NCI-H1436 treated with DMSO at 0.1 percent for 48 hours (cell line): ENCODE results near the gene NSMF.
"Not testable (repeated sequence)": the region's sequence is repeated elsewhere in the genome, so short reads cannot be mapped to it uniquely, and the experiment has no call there.

Experiments
- DNase-seq: peaks from one replicate; lab custom pipeline; 2025; lab: John Stamatoyannopoulos, UW

NSMF gene

DNA sequence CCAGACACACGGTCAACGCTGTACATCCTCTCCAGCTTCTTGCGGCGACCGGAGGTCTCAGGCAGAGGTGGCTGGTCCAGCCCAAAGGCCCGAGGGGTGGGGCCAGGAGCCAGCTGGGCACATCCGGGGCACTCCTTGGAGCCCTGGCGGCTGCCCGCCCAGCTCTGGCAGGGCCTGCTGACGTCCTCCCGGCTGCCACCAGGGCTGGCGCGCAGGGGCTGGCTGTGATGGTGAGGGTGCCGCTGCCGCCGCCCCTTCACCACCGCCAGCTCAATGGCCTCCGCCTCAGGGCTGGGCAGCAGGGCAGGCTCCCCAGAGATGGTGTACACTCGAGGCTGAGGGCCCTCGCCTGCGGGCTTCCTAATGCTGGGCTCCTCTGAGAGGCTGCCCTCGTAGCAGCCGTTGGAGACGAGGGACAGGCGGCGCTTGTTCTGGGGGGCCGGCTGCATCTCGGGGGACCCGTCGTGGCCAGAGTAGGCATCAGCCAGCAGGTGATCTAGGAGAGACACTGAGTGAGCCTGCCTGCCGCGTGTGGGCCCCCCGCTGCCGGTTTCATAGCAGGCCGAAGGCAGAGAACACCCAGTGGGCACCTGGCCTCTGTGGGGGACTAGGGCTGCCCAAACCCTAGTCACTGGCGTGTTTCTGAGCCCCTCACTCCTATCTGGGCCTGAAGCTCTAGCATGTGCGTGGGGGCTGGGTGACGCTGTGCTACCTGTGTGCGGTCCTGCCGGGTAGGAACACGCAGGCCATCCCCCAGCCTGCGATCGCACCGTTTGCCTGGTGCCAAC, 1.5 kb downstream of the NSMF start:
- DNase-seq, result no peak

DNA sequence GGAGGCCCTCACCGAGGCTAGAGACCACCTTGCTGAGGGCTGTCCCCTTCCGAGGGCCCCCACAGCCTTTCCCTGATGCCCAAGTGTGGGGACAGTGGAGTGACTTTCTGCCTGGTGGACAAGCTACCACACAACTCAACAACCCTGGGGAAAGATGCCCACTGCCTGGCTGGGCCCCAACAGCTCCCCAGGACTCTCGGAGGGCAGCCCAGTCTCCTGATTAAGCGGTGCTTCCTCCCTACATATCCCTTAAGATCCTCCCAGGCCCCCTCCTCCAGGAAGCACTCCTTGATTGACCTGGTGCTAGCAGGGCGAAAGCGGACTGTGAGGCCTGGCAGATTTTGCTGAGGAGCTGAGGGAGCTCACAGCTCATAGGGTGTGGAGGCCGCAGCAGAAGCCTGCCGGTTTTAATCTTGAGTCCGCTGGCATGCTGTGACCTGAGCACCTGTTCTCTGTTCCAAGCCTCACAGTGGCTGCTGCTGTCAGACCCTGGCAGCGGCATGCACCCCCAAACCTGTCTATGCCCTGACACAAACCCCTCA, 2.2 kb downstream of the NSMF start:
- DNase-seq, result no peak

GRCh38 chr9:137456061-137456863, 2.9 kb downstream of the NSMF start:
- DNase-seq, result no peak

GRCh38 chr9:137455359-137455991, 3.7 kb downstream of the NSMF start:
- no peak for DNase-seq

DNA sequence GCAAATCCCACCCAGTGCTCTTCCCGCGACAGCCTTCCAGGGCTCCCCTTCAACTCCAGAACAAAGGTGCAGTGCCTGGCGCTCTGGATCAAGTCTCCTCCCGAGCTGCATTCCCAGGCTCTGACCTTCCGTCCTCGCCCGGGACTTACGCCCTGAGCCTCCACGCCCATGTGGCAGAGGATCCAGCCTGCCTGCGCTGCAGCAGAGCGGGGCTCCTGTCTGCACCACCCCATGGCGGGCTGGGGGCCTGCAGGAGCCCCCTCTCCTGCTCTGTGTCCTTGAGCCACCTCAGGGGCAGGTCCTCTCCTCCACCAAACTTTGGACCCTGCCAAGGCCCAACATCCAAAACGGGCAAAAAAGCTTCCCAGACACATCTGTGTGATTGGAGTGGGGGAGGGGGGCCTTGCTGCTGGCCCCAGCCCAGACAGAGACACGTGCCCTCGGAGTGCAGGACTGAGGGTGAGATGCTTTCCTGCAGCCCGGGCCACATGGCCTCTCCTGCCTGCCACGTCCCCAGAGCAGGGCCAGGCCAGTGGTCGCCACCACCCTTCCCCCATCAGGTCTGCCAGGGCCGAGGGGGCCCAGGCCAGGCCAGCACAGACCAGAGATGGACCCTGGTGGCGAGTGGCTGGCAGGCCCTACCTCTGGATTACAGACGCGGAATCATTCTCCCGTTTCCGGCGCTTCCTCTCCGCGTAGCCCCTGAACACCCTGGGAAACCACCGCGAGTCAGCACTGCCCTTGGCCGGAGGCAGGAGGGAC, 4.4 kb downstream of the NSMF start:
- no peak for DNase-seq

- DNase-seq, result no peak
Observed at GRCh38 chr9:137454145-137454596, 5.0 kb downstream of the NSMF start.

GRCh38 chr9:137453643-137454081, 5.5 kb downstream of the NSMF start:
- DNase-seq, result no peak

- DNase-seq, result no peak
Observed at GRCh38 chr9:137452761-137453642, 6.1 kb downstream of the NSMF start.

DNA sequence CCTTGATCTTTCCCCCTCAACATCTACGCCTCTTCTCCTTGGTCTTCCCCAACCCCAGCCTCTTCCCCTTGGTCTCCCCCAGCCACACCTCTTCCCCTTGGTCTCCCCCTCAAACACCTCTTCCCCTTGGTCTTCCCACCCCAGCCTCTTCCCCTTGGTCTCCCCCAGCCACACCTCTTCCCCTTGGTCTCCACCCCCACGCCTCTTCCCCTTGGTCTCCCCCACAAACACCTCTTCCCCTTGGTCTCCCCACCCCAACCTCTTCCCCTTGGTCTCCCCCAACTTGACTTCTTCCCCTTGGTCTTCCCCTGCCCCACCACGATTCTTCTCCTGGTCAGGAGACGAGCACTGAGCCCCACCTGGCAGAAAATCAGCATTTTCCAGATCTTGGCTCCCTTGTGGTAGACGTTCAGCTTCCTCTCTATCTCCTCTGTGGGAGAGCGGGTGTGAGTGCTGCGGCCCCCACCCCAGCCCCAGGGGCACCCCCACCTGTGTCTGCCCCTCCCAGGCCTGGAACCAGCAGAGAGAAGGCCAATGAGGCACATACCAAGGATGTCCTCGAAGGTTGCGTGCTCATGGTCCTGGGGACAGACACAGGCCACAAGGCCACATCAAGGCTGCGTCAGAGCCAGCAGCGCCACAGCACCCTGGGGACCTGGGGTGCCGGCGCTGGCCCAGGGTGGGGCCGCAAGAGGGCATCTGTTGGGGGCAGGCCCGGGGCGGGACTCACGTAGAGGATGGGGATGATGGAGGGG, 7.0 kb downstream of the NSMF start:
- DNase-seq, result no peak

GRCh38 chr9:137451264-137452005, 7.7 kb downstream of the NSMF start:
- not testable (repeated sequence) for DNase-seq

GRCh38 chr9:137450539-137451222, 8.5 kb downstream of the NSMF start:
- DNase-seq, result not testable (repeated sequence)

DNA sequence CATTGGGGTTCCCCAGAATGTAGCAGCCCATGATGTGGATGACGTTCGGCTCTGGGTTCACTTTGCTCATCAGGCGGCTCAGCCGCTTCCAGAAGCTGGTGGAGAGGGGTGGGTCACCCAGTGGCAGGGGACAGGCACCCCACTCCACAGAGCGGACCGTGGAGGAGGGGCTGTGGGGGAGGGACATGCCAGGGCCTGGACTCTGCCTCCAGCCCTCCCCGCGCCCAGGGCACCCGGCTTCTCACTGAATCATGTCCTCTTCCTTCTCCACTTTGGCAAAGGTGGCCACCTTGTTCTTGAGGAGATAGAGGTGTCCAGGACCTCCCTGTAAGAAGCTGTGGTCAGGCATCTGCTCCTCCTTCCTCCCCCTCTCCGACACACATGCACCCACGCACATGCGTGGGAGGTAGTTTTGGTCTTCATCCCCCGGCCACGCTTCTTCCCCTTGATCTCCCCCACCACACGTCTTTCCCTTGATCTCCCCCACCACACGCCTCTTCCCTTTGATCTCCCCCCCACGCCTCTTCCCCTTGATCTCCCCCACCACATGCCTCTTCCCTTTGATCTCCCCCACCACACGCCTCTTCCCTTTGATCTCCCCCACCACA, 9.1 kb downstream of the NSMF start:
- no peak for DNase-seq

DNA sequence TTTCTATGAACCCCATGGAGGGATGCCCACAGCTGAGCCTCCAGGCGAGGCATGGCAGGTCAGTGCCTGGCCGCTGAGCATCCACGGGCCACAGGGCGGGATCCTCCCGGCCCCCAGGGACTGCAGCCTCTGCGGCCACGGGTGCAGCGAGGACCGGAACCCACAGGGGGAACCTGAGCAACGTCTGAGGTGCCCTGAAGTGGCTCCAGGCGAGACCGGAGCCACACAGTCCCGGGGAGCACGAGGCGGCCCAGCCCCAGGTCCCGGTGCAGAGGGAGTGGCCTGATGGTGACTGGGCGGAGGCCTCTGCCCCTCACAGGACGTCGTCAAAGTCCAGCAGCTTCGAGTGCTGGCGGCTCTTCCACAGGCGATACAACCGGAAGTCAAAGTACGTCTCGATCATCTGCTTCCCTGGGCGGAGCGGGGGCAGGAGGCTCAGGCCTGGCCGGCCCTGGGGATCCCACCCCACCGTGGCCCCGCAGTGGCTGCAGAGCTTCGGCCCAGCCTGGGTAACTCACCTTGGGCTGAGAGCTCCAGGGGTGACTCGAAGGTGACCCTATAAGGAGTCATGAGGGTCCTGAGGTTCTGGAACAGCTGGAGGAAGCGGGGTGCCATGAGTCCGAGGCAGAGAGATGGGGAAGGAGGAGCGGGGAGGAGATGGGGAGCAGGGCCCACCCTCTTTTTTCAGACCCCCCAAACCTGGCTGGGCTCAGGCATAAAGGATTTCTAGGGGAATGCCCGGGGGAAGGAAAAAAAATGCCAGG, 9.9 kb downstream of the NSMF start:
- no peak for DNase-seq

GRCh38 chr9:137448602-137448962, 10.6 kb downstream of the NSMF start:
- no peak for DNase-seq

DNA sequence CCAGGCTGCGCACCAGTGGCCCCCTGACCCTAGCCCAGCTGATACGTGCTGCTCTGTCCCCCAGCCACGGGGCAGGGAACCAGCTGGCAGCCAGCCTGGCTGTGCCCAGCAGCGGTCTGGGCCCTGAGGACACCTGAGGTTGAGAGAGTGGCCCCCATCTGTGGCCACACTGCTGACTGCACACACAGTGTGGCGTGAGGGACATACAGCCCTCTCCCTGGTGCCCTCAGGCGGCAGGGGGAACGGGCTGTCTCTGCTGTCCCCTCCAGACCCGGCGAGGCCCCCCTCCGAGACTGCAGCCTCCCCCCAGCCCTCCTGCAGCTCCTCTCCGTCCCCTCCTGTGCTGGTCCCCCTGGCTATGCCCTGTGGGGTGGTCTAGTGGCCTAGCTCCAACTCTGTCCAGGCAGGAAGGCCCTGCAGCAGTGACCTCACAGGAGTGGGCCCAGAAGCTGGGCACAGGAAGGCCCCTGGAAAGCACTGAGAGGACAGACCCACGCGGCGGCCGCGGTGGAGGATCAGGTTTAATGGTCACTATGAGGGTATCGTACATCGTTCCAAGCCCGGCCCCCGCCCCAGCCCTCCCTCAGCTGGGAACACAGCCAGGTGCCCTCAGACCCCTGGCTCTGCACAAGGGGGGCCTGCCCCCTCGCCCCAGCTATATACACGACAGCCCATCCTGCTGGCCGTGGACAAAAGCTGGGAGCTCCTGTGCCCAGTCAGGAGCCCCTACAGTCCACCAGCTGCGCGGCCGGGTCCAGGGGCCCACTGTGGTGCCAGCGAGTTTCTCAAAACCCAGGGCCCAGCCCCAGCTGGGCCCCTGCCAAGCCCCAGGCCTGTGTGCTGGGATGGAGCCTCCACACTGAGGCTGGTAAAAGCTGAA, 11.2 kb downstream of the NSMF start:
- DNase-seq, result no peak

GRCh38 chr9:137446851-137447471, 12.2 kb downstream of the NSMF start:
- DNase-seq, result no peak
